H1 (cell line): ENCODE results near the gene GSTM2. TPM values are rescaled to one million over a fixed set of nuclear protein-coding genes. Genes with fewer than 3 reads are reported as not detected.

ENCODE experiments used
- CTCF ChIA-PET: fragments of 300-600 bp; sonication (Branson Sonifier 250); formaldehyde crosslinking; loops from one replicate; lab custom pipeline; 2021; ENCODE audit not compliant: partially characterized antibody; lab: Charles Lee
- POLR2A ChIA-PET: fragments of 300-600 bp; sonication (Branson Sonifier 250); formaldehyde crosslinking; loops from one replicate; lab custom pipeline; 2021; ENCODE audit warnings: inconsistent platforms; ENCODE audit not compliant: partially characterized antibody; lab: Charles Lee
- DNase-seq, 2 experiments: peaks; one replicate each; pipeline versions ENCODE4 v3.0.0 to v3.0.0-alpha.2; 2010 to 2022; ENCODE audit warnings: low spot score in 2 of 2, low read depth in 1 of 2, mixed read lengths in 1 of 2
- FAIRE-seq: peaks from 2 replicates; lab custom pipeline; 2011; peaks lifted over from hg19 to GRCh38; lab: Jason Lieb, UNC
- H2AFZ ChIP-seq: 2 replicates; pipeline ENCODE4 v1.8.1; 2012; ENCODE audit warnings: low read length, inconsistent platforms
- H2AK5ac ChIP-seq: 2 replicates; pipeline ENCODE4 v1.6.1; 2013; ENCODE audit warnings: low read depth, low read length
- H2BK120ac ChIP-seq: replicated peaks from 2 replicates; pipeline ENCODE3; 2013; ENCODE audit warnings: low read depth, low read length, inconsistent platforms
- H2BK12ac ChIP-seq: 2 replicates; pipeline ENCODE4 v1.6.1; 2013; ENCODE audit warnings: low read depth, low read length
- H2BK15ac ChIP-seq: 2 replicates; pipeline ENCODE4 v1.6.1; 2013; ENCODE audit warnings: low read length
- H2BK20ac ChIP-seq: 2 replicates; pipeline ENCODE4 v1.6.1; 2013; ENCODE audit warnings: low read length
- H2BK5ac ChIP-seq: 2 replicates; pipeline ENCODE4 v1.6.1; 2013; ENCODE audit warnings: low read depth, low read length
- H3K14ac ChIP-seq: 2 replicates; pipeline ENCODE4 v1.6.1; 2013; ENCODE audit warnings: inconsistent platforms; ENCODE audit not compliant: insufficient read length
- H3K18ac ChIP-seq: 2 replicates; pipeline ENCODE4 v1.6.1; 2013; ENCODE audit warnings: low read length; ENCODE audit errors: extremely low read depth
- H3K23ac ChIP-seq: 2 replicates; pipeline ENCODE4 v1.6.1; 2013; ENCODE audit warnings: inconsistent platforms; ENCODE audit not compliant: insufficient read length
- H3K23me2 ChIP-seq: 2 replicates; pipeline ENCODE4 v1.6.1; 2013; ENCODE audit warnings: low read depth, low read length
- H3K27ac ChIP-seq: 2 replicates; pipeline ENCODE4 v1.6.1; 2011; ENCODE audit warnings: low read depth, low read length, inconsistent platforms
- H3K27me3 ChIP-seq, 4 experiments: replicated peaks in 1 of 4; 1 replicate in 1 of 4; 2 replicates in 3 of 4; pipeline versions ENCODE4 v1.6.1 to v1.8.1; 2011 to 2013; ENCODE audit warnings: low read length in 3 of 4, mild to moderate bottlenecking in 3 of 4, inconsistent platforms in 2 of 4, mixed read lengths in 2 of 4, moderate library complexity in 1 of 4; ENCODE audit not compliant: control insufficient read depth in 3 of 4, insufficient read depth in 3 of 4; ENCODE audit errors: extremely low read depth in 1 of 4
- H3K36me3 ChIP-seq, 4 experiments: 2 replicates each; pipeline versions ENCODE4 v1.6.1 to v1.8.1; 2011 to 2013; ENCODE audit warnings: mild to moderate bottlenecking in 4 of 4, low read length in 3 of 4, moderate library complexity in 2 of 4, control low read depth in 1 of 4, inconsistent platforms in 1 of 4; ENCODE audit not compliant: insufficient read depth in 4 of 4, control insufficient read depth in 2 of 4
- H3K4ac ChIP-seq: replicated peaks from 2 replicates; pipeline ENCODE3; 2013; ENCODE audit warnings: low read length, low read depth, mixed read lengths, inconsistent platforms; ENCODE audit not compliant: insufficient read length
- H3K4me1 ChIP-seq, 4 experiments: replicated peaks in 1 of 4; 1 replicate in 1 of 4; 2 replicates in 3 of 4; pipeline versions ENCODE4 v1.6.1 to v1.8.1; 2011 to 2013; ENCODE audit warnings: low read length in 3 of 4, inconsistent platforms in 2 of 4, mixed read lengths in 1 of 4; ENCODE audit not compliant: insufficient read depth in 4 of 4, control insufficient read depth in 3 of 4
- H3K4me2 ChIP-seq, 2 experiments: 2 replicates each; pipeline versions ENCODE4 v1.6.1 to v1.8.1; 2011 to 2013; ENCODE audit warnings: low read depth in 2 of 2, low read length in 2 of 2, control low read depth in 1 of 2, inconsistent platforms in 1 of 2, mild to moderate bottlenecking in 1 of 2; ENCODE audit not compliant: insufficient read depth in 1 of 2
- H3K4me3 ChIP-seq, 4 experiments: fragments of 200-600, 300-600 bp in 1 of 4; sonication (generic), shearing (Covaris generic), sonication (Bioruptor Twin) in 1 of 4; 2 replicates each; pipeline versions ENCODE4 v1.5.1 to v1.8.1; 2011 to 2016; ENCODE audit warnings: low read length in 4 of 4, low read depth in 3 of 4, control low read depth in 2 of 4, inconsistent platforms in 2 of 4, mild to moderate bottlenecking in 2 of 4, mixed read lengths in 1 of 4, moderate library complexity in 1 of 4; ENCODE audit not compliant: insufficient read depth in 2 of 4; ENCODE audit errors: extremely low read depth in 1 of 4
- H3K56ac ChIP-seq: replicated peaks from 2 replicates; pipeline ENCODE3; 2013; ENCODE audit warnings: low read depth, mild to moderate bottlenecking, mixed read lengths, low read length, inconsistent platforms; ENCODE audit not compliant: insufficient read length
- H3K79me1 ChIP-seq: 2 replicates; pipeline ENCODE4 v1.6.1; 2013; ENCODE audit warnings: low read depth, low read length, control low read depth
- H3K79me2 ChIP-seq, 2 experiments: 2 replicates each; pipeline versions ENCODE4 v1.6.1 to v1.8.1; 2012 to 2013; ENCODE audit warnings: low read length in 2 of 2, mild to moderate bottlenecking in 2 of 2, inconsistent platforms in 1 of 2; ENCODE audit not compliant: insufficient read depth in 2 of 2, control insufficient read depth in 1 of 2
- H3K9ac ChIP-seq, 4 experiments: replicated peaks in 1 of 4; 1 replicate in 1 of 4; 2 replicates in 3 of 4; pipeline versions ENCODE4 v1.6.1 to v1.8.1; 2011 to 2013; ENCODE audit warnings: low read depth in 3 of 4, low read length in 3 of 4, control low read depth in 2 of 4, mild to moderate bottlenecking in 2 of 4, moderate library complexity in 2 of 4, inconsistent platforms in 1 of 4; ENCODE audit errors: extremely low read depth in 1 of 4
- H3K9me3 ChIP-seq, 2 experiments: 2 replicates each; pipeline versions ENCODE4 v1.6.1 to v1.8.1; 2012 to 2013; ENCODE audit warnings: mild to moderate bottlenecking in 2 of 2, moderate library complexity in 2 of 2, control low read depth in 1 of 2, inconsistent platforms in 1 of 2, low read depth in 1 of 2, low read length in 1 of 2, mixed read lengths in 1 of 2; ENCODE audit not compliant: insufficient read depth in 2 of 2
- H4K20me1 ChIP-seq, 2 experiments: replicated peaks in 1 of 2; 2 replicates each; pipeline versions ENCODE3 to v1.8.1; 2011 to 2013; ENCODE audit warnings: inconsistent platforms in 2 of 2, low read length in 2 of 2, mild to moderate bottlenecking in 1 of 2; ENCODE audit not compliant: insufficient read depth in 2 of 2, control insufficient read depth in 1 of 2
- H4K5ac ChIP-seq: 2 replicates; pipeline ENCODE4 v1.6.1; 2013; ENCODE audit warnings: low read length, low read depth, mixed read lengths, inconsistent platforms; ENCODE audit not compliant: insufficient read length
- H4K8ac ChIP-seq: 2 replicates; pipeline ENCODE4 v1.8.0; 2013; ENCODE audit warnings: mild to moderate bottlenecking, moderate library complexity, low read length, inconsistent platforms; ENCODE audit not compliant: insufficient read depth; ENCODE audit errors: extremely low read depth
- H4K91ac ChIP-seq: replicated peaks from 2 replicates; pipeline ENCODE3; 2013; ENCODE audit warnings: low read length, mixed read lengths, inconsistent platforms; ENCODE audit not compliant: insufficient read length
- BACH1 ChIP-seq: IDR thresholded peaks from 2 replicates; pipeline ENCODE4 v1.6.1; 2012; ENCODE audit warnings: low read length, improper control_type of control experiment
- HDAC6 ChIP-seq: IDR thresholded peaks from one replicate; pipeline ENCODE4 v1.7.1; 2012; ENCODE audit warnings: low read depth, mild to moderate bottlenecking, inconsistent platforms, low read length, moderate library complexity
- JUND ChIP-seq: IDR thresholded peaks from 2 replicates; pipeline ENCODE4 v1.6.1; 2011; ENCODE audit warnings: mild to moderate bottlenecking, improper control_type of control experiment, low read length
- NANOG ChIP-seq: IDR thresholded peaks from 2 replicates; pipeline ENCODE4 v1.6.1; 2011; ENCODE audit warnings: low read length, low read depth, mild to moderate bottlenecking, inconsistent platforms; ENCODE audit not compliant: insufficient read depth, poor library complexity, severe bottlenecking
- RAD21 ChIP-seq, 2 experiments: IDR thresholded peaks in 1 of 2; conservative IDR thresholded peaks in 1 of 2; 2 replicates each; pipeline ENCODE4 v1.6.1; 2011; ENCODE audit warnings: low read depth in 2 of 2, low read length in 2 of 2, improper control_type of control experiment in 1 of 2, inconsistent platforms in 1 of 2, mild to moderate bottlenecking in 1 of 2, moderate library complexity in 1 of 2
- SP1 ChIP-seq: IDR thresholded peaks from 2 replicates; pipeline ENCODE4 v1.6.1; 2011; ENCODE audit warnings: low read depth, low read length
- WGBS, 2 experiments: shearing (Covaris generic) in 1 of 2; methylation state at CpG; one replicate each; pipeline versions ENCODE4 v1.1.6 to v1.1.7; 2013 to 2015; ENCODE audit warnings: low lambda C conversion rate in 2 of 2, mixed read lengths in 2 of 2, inconsistent platforms in 1 of 2, low coverage in 1 of 2, missing lambda C conversion rate in 1 of 2; ENCODE audit not compliant: insufficient replicate concordance in 2 of 2, insufficient coverage in 1 of 2, insufficient read length in 1 of 2; ENCODE audit errors: extremely low coverage in 1 of 2, missing lambda C conversion rate in 1 of 2; 5-methylcytosine and 5-hydroxymethylcytosine counted together
- polyA plus RNA-seq, 7 experiments: library from polyadenylated mRNA; depleted of rRNA in 3 of 7; stranded (reverse) in 5 of 7; unstranded in 2 of 7; fragments of >200 nt in 5 of 7; fragments of 200-250 nt in 2 of 7; gene quantifications; 1 replicate in 5 of 7; 2 replicates in 1 of 7; 4 replicates in 1 of 7; pipeline versions ENCODE4 v1.2.1 to v1.2.3, GENCODE V29; 2011 to 2013; ENCODE audit warnings: missing spikeins in 2 of 7, mixed read lengths in 2 of 7
- total RNA-seq: library from RNA; stranded (reverse); fragmentation: NEBNext Ultra II Directional; extraction: Animal tissue kit (Norgen Biotek cat#: 25700); gene quantifications from 2 replicates; pipeline ENCODE4 v1.2.1, GENCODE V29; 2021
- TF ChIP-seq, protein P1 (sequence below): IDR thresholded peaks from 2 replicates; pipeline ENCODE4 v1.6.1; 2011; ENCODE audit warnings: low read depth, mild to moderate bottlenecking, low read length; ENCODE audit not compliant: insufficient read depth
- TF ChIP-seq, protein P2 (sequence below): IDR thresholded peaks from 2 replicates; pipeline ENCODE4 v1.6.1; 2012; ENCODE audit warnings: inconsistent platforms

GSTM2 gene
- total and polyA plus RNA-seq, 2 of the 8 experiments (the other 6 are each of a cell fraction or from before 2014, with no cell fraction given), result 9.6 to 23.1 TPM

DNA sequence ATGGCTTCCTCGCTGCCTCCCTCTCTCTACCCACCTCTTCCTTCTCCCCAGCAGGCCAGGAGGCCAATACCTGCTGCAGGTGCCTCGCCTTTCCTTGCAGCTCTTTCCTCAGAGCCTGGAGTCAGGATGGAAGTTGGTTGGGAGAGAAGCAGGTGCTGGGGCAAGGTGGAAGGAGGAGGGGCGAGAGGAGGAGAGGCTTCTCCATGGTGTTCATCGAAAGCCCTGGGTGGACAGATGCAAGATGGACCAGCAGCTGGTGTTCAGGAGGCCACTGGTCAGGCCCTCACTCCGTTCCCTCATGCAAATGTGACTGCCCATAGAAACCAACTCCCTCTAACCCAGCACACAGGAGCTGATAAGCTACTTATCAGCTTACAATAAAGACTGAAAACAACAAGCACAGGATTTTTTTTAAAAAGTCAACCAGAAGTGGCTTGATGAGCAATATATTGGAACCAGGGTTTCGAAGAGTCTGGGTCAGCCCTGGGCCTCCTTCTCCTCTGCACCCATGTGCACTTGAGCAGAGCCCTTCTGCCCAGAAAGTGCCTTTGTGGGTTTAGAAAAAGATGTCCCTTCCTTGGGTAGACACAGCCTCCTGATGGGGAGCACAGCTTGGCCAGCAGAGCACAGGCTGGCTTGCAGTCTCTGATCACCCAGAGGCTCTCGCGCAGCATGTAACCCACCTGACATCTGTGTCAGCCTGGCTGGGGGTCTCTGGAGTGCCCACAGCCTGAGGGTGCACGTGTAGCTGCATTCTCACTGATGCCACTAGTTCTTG, 28.6 kb upstream of the GSTM2 start:
- Histone ChIP-seq H3K79me1 (no peaks in the 10 kb centered on the region), H3K9me3 (no peaks in the 10 kb centered on the region), H3K4me3 (no peak overlapping the region), H4K8ac (peak overlapping the region; percentile 16; the same call in 1 of the 2 replicates), H3K56ac (no peak overlapping the region), H3K27me3 (no peaks in the 10 kb centered on the region; a peak in 2 of 7 replicates), H2AK5ac (no peak overlapping the region), H3K27ac (no peak overlapping the region), H3K4me1 (peaks cover 5 to 8% (median 6%) of the 10 kb centered on the region in 4 experiments; a peak in 6 of 7 replicates), H3K4ac (no peak overlapping the region), H2BK5ac (no peak overlapping the region), H4K20me1 (peaks cover 0 to 2% of the 10 kb centered on the region in 2 experiments), H4K91ac (no peak overlapping the region), H3K79me2 (no peaks in the 10 kb centered on the region), H2AFZ (no peak overlapping the region), H3K14ac (no peak overlapping the region), H2BK120ac (no peak overlapping the region), H3K36me3 (no peaks in the 10 kb centered on the region), H2BK20ac (no peak overlapping the region), H3K23me2 (no peaks in the 10 kb centered on the region), H2BK15ac (no peak overlapping the region), H4K5ac (no peak overlapping the region), H3K23ac (no peak overlapping the region), H3K4me2 (no peak overlapping the region), H3K9ac (no peak overlapping the region), H3K18ac (no peak overlapping the region), H2BK12ac (0 out of 2 replicates have a peak overlapping the region, but pooled peaks have one; percentile 39)
- DNase-seq (peak in 1 of 2 experiments; percentile 38), FAIRE-seq (no peak)
- POLR2A ChIA-PET, result interaction anchor here (0.6 to 4.5 kb wide), 6 partner anchors 10 to 344 kb away, joined by 3 to 18 read pairs (median 6); partner anchors contain the start of genes AMPD2, GNAI3 and GNAT2
- no peak for TF ChIP-seq NANOG
- TF ChIP-seq HDAC6, result no peak
- TF ChIP-seq, protein P1, sequence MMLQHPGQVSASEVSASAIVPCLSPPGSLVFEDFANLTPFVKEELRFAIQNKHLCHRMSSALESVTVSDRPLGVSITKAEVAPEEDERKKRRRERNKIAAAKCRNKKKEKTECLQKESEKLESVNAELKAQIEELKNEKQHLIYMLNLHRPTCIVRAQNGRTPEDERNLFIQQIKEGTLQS, result no peak
- TF ChIP-seq SP1, result no peak
- no peak for TF ChIP-seq RAD21 (IDR thresholded peaks at IDR 0.05 in 1 of 2, conservative IDR thresholded peaks at IDR 0.05 in 1 of 2; ENCODE audit: low read depth in 2 of 2, low read length in 2 of 2)
- no peak for TF ChIP-seq BACH1
- TF ChIP-seq, protein P2, sequence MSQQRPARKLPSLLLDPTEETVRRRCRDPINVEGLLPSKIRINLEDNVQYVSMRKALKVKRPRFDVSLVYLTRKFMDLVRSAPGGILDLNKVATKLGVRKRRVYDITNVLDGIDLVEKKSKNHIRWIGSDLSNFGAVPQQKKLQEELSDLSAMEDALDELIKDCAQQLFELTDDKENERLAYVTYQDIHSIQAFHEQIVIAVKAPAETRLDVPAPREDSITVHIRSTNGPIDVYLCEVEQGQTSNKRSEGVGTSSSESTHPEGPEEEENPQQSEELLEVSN, result no peak
- no peak for TF ChIP-seq JUND
- CTCF ChIA-PET, result interaction anchor here (0.5 to 10.7 kb wide), 66 partner anchors 9 to 530 kb away, joined by 3 to 293 read pairs (median 8); partner anchors contain the start of genes AHCYL1, CYB561D1, EPS8L3 and GNAI3
- WGBS, 2 experiments, result 88% methylated on average over 9 of the region's 9 CpGs; no CpG with 5 or more reads in 1 of the 2 experiments
